Activated T-helper 1 cell treated with anti-CD3 and anti-CD28 coated beads, Interleukin-12 subunit alpha, Interleukin-12 subunit beta, Interleukin-2, Interleukin-4 antibody, amounts not matched to agents 30 ng/mL and 10 ng/mL and 1 ng/mL, durations not matched to agents 14 hours and 24 hours and 36 hours (primary cell): ENCODE measurements around the gene LRP2. TPM values are rescaled to one million over a fixed set of nuclear protein-coding genes. Genes with fewer than 3 reads are reported as not detected.
"Not testable (repeated sequence)": the region's sequence is repeated elsewhere in the genome, so short reads cannot be mapped to it uniquely, and the experiment has no call there.

Experiments used
- DNase-seq: peaks from one replicate; pipeline ENCODE4 v3.0.0; 2021; ENCODE audit warnings: low spot score
- H3K27ac Mint-ChIP-seq: one replicate; pipeline ENCODE4 v1.8.0; 2021; ENCODE audit warnings: mild to moderate bottlenecking, mixed read lengths
- H3K27me3 Mint-ChIP-seq: one replicate; pipeline ENCODE4 v1.8.0; 2022; ENCODE audit warnings: mild to moderate bottlenecking, moderate library complexity, mixed read lengths; ENCODE audit not compliant: insufficient read depth
- H3K36me3 Mint-ChIP-seq: one replicate; pipeline ENCODE4 v1.8.0; 2021; ENCODE audit warnings: low read depth, mixed read lengths
- H3K4me1 Mint-ChIP-seq: one replicate; pipeline ENCODE4 v1.8.0; 2021; ENCODE audit warnings: low read depth, mixed read lengths
- H3K4me3 Mint-ChIP-seq: one replicate; pipeline ENCODE4 v1.8.0; 2021; ENCODE audit warnings: mild to moderate bottlenecking, moderate library complexity, mixed read lengths
- H3K9me3 Mint-ChIP-seq: one replicate; pipeline ENCODE4 v1.8.0; 2021; ENCODE audit warnings: mixed read lengths
- intact Hi-C: fragments of 100-400 bp; cut with micrococcal nuclease; formaldehyde crosslinking; loops from one replicate; pipeline ENCODE4 v1.15.1; 2024
- total RNA-seq: library from RNA; stranded (reverse); gene quantifications from 2 replicates; pipeline ENCODE4 v1.2.3, GENCODE V29; 2022

Gene LRP2
- total RNA-seq, 1 donor from 2014 or later, result 0.05 TPM

DNA sequence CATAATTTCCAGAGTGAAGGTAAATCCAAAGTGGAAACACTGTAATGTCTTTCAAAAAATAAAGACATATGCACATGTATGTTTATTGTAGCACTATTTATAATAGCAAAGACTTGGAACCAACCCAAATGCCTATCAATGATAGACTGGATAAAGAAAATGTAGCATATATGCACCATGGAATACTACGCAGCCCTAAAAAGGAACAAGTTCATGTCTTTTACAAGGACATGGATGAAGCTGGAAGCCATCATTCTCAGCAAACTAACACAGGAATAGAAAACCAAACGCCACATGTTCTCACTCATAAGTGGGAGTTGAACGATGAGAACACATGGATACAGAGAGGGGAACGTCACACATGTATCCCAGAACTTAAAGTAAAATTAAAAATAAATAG is 57.6 kb downstream of the LRP2 start:
- DNase-seq, H3K27me3 Mint-ChIP-seq, H3K4me3 Mint-ChIP-seq, H3K9me3 Mint-ChIP-seq, H3K36me3 Mint-ChIP-seq, H3K27ac Mint-ChIP-seq, H3K4me1 Mint-ChIP-seq, intact Hi-C loops: not testable (repeated sequence)

DNA sequence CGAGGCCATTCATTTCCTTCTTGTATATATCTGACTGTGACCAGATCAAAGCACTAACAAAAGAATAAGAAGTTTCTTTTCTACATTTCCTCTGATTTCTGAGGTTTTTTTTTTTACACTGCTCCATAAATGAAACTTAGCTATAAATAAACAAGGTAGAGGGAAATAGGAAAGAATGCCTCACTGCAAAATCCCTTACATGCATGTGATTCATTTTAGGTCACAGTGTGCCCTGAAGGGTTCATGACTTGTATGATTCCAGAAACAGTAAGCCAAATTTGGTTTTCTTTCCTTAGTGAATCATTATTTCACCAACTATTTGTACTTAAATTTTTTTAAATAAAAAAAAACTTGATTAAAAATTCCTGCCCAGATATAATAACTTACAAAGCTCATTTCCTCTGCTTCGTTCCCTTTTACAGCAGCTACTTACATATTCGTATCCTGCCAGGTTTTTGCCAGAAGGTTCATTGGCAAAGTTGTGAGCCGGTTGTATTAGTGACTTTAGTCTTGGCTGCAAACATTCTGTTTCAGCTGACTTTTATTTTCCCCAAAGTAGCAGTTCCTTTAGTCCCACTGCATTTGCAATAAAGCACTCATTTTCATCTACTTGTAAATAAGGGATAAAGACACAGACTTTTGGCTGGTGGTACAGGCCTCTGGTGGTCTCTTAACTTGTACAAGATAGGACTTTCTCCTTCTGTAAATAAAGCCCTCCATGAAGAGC is 58.6 kb downstream of the LRP2 start:
- no peaks in the 10 kb centered on the region for H3K9me3 Mint-ChIP-seq
- peaks cover 2% of the 10 kb centered on the region for H3K27me3 Mint-ChIP-seq
- intact Hi-C loops, result no loop called here
- H3K36me3 Mint-ChIP-seq, result no peaks in the 10 kb centered on the region
- H3K27ac Mint-ChIP-seq, result no peak overlapping the region
- H3K4me1 Mint-ChIP-seq, result no peaks in the 10 kb centered on the region
- no peak overlapping the region for H3K4me3 Mint-ChIP-seq
- no peak for DNase-seq

DNA sequence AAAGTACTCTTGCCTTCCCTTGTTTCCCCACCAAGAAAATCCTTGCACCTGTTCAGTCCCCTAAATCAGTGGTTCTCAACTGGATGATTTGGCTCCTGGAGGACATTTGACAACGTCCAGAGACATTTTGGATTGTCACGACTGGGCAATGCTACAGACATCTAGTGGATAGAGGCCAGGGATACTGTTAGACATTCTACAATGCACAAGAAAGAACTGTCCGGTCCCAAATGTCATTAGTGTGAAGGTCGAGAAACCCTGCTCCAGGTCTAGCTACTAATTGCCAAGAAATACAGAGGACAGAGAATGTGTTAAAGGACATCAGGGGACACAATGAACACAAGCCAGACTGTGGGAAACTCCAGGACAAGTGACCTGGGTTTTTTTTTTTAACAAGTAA is 60.0 kb downstream of the LRP2 start:
- H3K4me1 Mint-ChIP-seq, result no peaks in the 10 kb centered on the region
- peaks cover 2% of the 10 kb centered on the region for H3K27me3 Mint-ChIP-seq
- H3K4me3 Mint-ChIP-seq, result no peak overlapping the region
- H3K36me3 Mint-ChIP-seq, result no peaks in the 10 kb centered on the region
- no peak for DNase-seq
- intact Hi-C loops, result no loop called here
- no peaks in the 10 kb centered on the region for H3K9me3 Mint-ChIP-seq
- no peak overlapping the region for H3K27ac Mint-ChIP-seq

DNA sequence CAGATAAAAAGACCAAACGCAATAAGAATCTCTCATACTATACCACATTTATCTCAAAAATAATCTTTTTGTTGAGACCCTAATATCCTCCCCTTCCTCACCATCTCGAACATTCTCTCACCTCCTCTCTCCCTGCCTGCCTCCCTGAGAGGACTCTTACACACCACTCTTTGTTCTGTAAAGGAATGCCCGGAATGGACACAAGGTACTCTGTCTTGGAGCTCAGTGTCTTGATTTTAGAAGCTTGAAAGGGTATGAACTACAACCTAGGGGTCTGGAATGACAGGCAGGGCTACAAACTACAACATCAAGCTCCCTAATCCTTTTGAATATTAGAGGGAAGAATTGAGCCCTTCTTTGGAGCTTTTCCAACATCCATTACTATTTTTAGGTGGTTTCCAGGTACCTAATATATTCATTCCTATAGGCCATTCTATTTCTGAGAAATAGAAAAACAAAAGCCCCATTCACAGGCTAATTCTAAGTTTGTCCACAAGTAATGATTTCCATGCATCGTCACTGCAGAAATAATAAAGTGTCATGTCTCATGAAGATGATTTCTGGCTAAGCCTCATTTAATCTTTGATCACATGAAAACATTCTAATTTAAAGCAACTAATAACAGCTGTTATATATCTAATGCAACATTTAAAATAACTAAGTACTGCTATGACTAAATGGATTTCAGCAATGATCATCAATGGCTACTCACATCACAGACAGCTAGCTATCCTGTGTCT is 60.6 kb downstream of the LRP2 start:
- no peaks in the 10 kb centered on the region for H3K4me1 Mint-ChIP-seq

DNA sequence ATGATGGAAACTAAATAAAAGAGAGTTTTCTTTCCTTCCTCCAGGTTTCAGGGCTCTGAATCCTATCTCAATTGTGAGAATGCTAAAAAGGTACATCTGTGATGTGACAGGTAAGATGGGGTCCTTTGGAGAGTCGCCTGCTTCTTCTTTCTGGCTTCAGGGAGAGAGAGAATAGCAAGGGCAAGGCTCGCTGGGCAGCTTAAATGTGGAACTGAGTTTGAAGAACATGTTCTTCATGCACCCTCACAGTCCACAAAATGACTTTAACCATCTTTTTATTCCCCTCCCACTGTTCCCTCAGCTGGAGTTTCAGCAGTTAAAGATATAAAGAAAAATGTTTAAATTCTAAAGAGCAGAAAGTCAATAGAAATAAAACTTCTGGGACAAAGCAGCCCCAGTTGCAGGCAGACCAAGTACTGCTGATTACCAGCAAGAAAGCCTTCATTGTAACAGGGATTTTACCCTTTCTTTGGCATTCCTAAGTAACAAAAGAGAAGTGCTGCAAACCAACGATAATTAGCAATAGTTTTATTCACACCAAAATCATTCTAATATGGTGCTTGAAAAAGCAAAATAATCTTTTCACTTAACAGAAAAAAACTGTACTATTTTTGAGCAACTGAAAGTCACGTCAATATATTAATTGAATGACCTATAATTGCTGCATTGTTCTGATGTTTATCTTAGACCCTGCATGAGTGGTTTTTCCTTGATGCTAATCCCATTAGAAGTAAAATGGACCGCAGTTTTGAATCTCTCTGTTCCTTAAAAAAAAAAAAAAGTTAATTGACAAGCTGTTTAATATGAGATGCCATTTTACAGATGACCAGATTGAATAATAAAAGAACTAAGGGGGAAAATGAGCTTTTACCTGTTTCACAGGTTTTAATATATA is 61.5 kb downstream of the LRP2 start:
- H3K9me3 Mint-ChIP-seq, result no peaks in the 10 kb centered on the region
- no peak overlapping the region for H3K4me3 Mint-ChIP-seq
- no peak for DNase-seq
- no peaks in the 10 kb centered on the region for H3K36me3 Mint-ChIP-seq
- H3K27ac Mint-ChIP-seq, result no peak overlapping the region
- H3K4me1 Mint-ChIP-seq, result no peaks in the 10 kb centered on the region
- intact Hi-C loops, result no loop called here
- peaks cover 2% of the 10 kb centered on the region for H3K27me3 Mint-ChIP-seq

More for the DNA sequence above, 60.6 kb downstream of the LRP2 start:
- Mint-ChIP-seq H3K27me3 (peaks cover 2% of the 10 kb centered on the region), H3K9me3 (no peaks in the 10 kb centered on the region), H3K4me3 (no peak overlapping the region), H3K27ac (no peak overlapping the region), H3K36me3 (no peaks in the 10 kb centered on the region)
- intact Hi-C loops, result no loop called here
- DNase-seq, result no peak

DNA sequence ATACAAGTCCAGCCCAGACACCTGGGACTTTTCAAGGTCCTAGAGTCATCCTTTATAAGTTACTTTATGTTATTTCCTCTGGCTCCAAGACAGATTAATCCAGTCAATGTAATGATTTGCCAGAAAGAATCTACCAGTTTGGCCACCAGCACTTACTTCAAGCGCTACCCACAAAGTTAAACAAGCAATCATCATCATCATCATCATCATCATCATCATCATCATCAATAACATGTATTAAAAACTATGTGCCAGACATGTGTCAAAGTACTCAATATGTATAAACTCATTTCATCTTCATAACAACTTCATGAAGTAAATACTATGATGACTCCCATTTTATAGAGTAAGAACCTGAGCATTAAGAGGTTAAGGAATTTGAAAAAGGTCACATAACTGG is 64.3 kb downstream of the LRP2 start:
- Mint-ChIP-seq H3K9me3 (no peaks in the 10 kb centered on the region), H3K4me1 (no peaks in the 10 kb centered on the region), H3K4me3 (no peak overlapping the region), H3K36me3 (no peaks in the 10 kb centered on the region), H3K27ac (no peak overlapping the region), H3K27me3 (peaks cover 3% of the 10 kb centered on the region)
- no peak for DNase-seq
- intact Hi-C loops, result no loop called here

DNA sequence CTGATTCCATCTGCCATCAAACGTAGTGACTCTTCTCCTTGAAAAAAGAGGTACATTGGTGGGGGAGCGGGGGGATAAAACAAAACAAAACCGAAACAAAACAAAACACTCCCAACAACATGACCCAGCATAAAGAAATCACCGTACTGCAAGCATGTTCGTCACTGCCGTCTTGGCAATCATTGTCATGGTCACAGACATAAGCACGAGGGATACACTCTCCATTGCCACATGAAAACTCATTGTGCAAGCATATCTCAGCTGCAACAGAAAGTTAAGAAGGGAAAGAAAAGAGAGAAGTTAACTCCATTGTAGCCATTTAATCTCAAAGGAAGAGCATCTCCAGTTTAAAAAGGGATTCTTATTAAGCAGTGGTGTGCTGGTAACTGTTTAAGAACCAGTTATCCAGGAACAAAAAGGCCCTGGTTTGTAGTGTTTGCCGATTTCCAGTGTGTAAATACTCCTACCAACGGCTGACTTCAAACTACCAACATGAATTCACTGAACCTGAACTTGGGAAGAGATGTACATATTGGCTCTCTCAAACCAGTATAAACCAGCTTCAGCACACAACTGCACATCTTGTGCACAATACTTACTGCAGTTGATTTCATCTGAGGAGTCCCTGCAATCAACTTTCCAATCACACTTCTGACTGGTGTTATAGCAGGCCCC is 68.2 kb downstream of the LRP2 start:
- no peak for DNase-seq
- H3K4me1 Mint-ChIP-seq, result no peaks in the 10 kb centered on the region
- no peak overlapping the region for H3K27ac Mint-ChIP-seq
- H3K9me3 Mint-ChIP-seq, result no peaks in the 10 kb centered on the region
- H3K27me3 Mint-ChIP-seq, result peaks cover 3% of the 10 kb centered on the region
- intact Hi-C loops, result no loop called here
- H3K36me3 Mint-ChIP-seq, result no peaks in the 10 kb centered on the region
- no peak overlapping the region for H3K4me3 Mint-ChIP-seq

DNA sequence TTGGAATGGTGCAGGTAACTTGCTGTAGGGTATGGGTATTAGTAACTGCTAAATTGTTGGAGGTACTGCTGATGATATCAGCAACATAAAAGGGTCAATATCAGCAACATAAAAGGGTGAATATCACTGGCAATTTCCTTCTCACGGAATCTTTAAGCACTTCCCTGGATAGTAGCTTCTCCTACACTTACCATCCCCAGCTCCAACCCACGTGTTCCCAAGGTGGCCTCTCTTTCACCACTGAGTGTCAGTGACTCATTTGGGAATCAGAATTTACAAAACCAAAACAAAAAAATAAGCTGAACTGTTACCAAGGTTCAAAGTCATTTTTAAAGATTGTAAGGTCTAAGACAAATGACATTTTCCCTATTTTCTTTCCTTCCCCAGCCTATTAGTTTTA is 70.8 kb downstream of the LRP2 start:
- intact Hi-C loops, result no loop called here
- no peak overlapping the region for H3K4me3 Mint-ChIP-seq
- H3K4me1 Mint-ChIP-seq, result no peaks in the 10 kb centered on the region
- H3K27me3 Mint-ChIP-seq, result peaks cover 3% of the 10 kb centered on the region
- H3K27ac Mint-ChIP-seq, result no peak overlapping the region
- H3K36me3 Mint-ChIP-seq, result no peaks in the 10 kb centered on the region
- DNase-seq, result no peak
- H3K9me3 Mint-ChIP-seq, result no peaks in the 10 kb centered on the region

DNA sequence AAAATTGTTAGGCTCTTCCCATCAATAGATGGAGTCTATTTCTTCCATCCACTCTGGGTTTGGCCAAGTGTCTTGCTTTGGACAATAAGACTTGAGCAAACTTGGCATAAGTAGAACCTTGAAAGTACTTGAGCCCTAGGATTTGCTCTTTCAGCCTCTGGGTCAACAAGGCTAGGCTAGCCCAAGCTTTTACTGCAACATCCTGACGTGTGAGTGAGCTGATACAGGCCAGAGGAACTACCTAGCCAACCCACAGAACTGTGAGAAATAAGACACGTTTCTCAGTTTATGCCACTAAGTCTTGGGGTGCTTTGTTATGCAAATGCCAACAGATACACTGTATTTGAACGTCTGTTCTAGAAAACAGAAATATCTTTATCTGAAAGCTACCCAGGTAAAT is 71.9 kb downstream of the LRP2 start:
- Mint-ChIP-seq H3K27me3 (peaks cover 3% of the 10 kb centered on the region), H3K4me3 (no peak overlapping the region), H3K36me3 (no peaks in the 10 kb centered on the region), H3K9me3 (no peaks in the 10 kb centered on the region), H3K27ac (no peak overlapping the region), H3K4me1 (no peaks in the 10 kb centered on the region)
- intact Hi-C loops, result no loop called here
- DNase-seq, result no peak

DNA sequence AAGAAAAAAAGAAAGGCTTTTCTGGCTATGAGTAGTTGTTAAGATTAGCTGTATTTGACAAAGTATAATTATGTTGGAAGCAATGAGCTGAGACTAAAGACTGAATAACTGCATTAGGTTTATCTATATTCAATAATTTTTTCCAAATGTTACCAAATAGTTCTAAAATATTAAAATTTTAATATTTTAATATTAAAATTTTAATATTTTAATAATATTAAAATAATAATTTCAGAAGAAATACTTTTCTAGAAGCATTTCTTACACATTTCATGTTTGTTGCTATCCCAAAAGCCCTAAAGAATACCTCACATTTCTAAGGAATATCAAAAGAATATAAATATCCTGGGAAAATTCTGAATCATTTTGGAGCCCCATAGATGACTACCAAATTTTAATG is 74.7 kb downstream of the LRP2 start:
- H3K36me3 Mint-ChIP-seq, result no peaks in the 10 kb centered on the region
- intact Hi-C loops, result no loop called here
- H3K4me1 Mint-ChIP-seq, result no peaks in the 10 kb centered on the region
- no peak for DNase-seq
- no peak overlapping the region for H3K27ac Mint-ChIP-seq
- no peaks in the 10 kb centered on the region for H3K27me3 Mint-ChIP-seq
- H3K9me3 Mint-ChIP-seq, result no peaks in the 10 kb centered on the region
- no peak overlapping the region for H3K4me3 Mint-ChIP-seq

DNA sequence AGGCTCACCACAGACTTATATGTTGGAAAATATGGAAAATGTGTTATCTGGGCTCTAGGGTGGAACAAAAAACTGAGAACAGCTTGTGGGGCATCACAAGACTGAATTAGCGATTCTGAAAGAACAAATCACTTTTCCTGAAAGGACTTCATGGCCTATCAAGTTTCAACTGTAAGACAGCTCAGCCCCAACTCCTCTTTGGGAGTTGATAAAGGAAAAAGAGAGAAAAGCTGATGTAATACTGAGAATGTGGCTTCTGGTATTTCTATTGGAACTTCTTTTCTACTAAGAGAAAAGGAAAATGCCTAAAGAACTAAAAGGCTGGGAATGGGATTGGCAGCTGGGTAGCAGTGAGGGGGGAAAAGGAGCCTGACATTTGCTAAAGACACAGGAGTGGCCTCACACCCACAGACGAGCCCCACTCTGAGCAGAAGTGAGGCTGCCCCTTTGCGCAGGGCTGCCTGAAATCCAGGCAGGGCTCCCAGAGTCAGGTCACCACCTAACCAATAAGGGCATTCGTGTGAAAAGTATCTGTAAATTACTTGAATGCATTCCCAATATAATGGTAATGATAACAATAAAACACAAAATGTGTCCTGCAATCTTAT is 75.6 kb downstream of the LRP2 start:
- intact Hi-C loops, result no loop called here
- Mint-ChIP-seq H3K36me3 (no peaks in the 10 kb centered on the region), H3K4me1 (no peaks in the 10 kb centered on the region), H3K9me3 (no peaks in the 10 kb centered on the region), H3K4me3 (no peak overlapping the region), H3K27ac (no peak overlapping the region), H3K27me3 (no peaks in the 10 kb centered on the region)
- no peak for DNase-seq

DNA sequence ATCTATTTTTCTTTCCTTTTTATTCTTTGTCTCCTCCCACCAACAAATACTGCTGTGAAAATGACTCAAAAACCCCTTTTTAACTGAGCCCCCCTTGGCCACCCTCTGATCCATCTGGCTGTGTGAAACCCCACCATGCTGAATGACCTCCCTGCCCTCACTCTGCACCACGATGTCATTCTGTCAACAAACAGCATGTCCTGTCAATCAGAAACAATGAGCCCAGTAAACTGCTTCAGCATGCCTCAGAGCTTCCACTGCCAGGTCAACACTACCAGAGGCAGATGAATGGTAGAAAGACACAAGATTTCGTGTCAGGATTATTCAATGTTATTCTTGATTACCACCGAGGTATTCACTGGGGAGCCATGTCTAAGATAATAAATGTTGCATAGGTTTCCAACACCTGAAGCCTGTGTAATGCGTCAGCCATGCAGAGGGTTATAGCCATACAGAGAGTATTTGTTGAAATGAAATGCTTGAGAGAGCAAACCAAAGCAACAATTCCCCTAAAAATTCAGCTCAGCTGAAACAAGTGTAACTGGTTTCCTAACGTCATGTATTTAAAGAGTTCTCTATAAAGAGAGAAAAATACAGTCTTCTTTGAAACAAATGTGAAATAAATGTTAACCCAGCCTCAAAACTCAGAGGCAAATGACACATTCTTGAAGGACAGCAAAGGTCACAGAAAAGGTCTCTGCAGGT is 76.7 kb downstream of the LRP2 start:
- no peak for DNase-seq
- H3K27me3 Mint-ChIP-seq, result no peaks in the 10 kb centered on the region
- H3K4me3 Mint-ChIP-seq, result no peak overlapping the region
- H3K9me3 Mint-ChIP-seq, result no peaks in the 10 kb centered on the region
- H3K4me1 Mint-ChIP-seq, result no peaks in the 10 kb centered on the region
- intact Hi-C loops, result no loop called here
- no peak overlapping the region for H3K27ac Mint-ChIP-seq
- no peaks in the 10 kb centered on the region for H3K36me3 Mint-ChIP-seq
